ENCODE data around the gene CCSER2.

The CCSER2 gene

GRCh38 chr10:84551437-84552120, 223.2 kb downstream of the CCSER2 start:
- ATAC-seq = no peak

GRCh38 chr10:84552478-84552877, 224.1 kb downstream of the CCSER2 start:
- ATAC-seq = no peak

- no peak for ATAC-seq
Measured at GRCh38 chr10:84562592-84562991, 234.2 kb downstream of the CCSER2 start.

DNA sequence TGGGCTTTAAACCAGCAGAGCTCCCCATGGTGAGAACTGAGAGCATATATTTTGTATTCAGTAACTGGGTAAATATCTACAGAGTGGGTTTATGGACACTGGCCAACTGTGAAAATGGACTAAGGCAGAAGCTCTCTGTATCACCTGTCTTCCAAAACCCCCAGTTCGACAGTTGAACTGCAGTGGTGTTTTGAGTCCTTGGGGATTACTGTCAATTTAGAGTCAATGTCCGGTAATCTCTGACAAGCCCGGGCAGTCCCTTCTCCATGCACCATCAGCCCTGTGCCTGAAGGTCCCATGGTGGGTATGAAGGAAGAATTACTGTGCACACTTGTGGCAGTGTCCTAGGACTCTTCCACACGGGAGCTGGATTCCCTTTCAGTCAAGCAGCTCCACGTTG, 235.0 kb downstream of the CCSER2 start:
- no peak for ATAC-seq

DNA sequence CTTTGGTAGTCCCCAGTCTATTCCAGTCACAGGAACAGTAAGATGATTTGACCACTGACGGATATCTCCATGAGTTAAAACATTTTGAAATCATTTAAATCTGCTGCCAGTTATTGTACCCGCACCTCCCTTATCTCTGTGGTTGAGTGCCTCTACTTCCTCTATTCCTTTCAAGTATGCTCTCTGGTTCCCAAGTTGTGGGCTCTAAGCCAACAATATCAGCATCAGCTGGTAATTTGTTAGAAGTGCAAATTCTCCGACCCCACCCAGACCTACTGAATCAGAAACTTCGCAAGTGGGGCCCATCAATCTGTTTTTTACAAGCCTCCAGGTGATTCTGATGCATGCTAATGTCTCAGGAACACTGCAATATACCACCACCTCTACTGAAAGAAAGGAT, 235.5 kb downstream of the CCSER2 start:
- ATAC-seq = no peak

GRCh38 chr10:84565881-84566582, 237.6 kb downstream of the CCSER2 start:
- no peak for ATAC-seq

GRCh38 chr10:84567133-84567532, 238.7 kb downstream of the CCSER2 start:
- ATAC-seq = no peak
